HT-29 (cell line): ENCODE measurements around the gene AKAP9. TPM values are rescaled to one million over a fixed set of nuclear protein-coding genes. Genes with fewer than 3 reads are reported as not detected.
"Not testable (repeated sequence)": the region's sequence is repeated elsewhere in the genome, so short reads cannot be mapped to it uniquely, and the experiment has no call there.

Source experiments
- DNase-seq: peaks from one replicate; pipeline ENCODE4 v3.0.0-alpha.2; 2015; ENCODE audit warnings: low spot score
- total RNA-seq: library from RNA; depleted of rRNA; stranded (reverse); fragments of >200 nt; shearing (Covaris generic); gene quantifications from 2 replicates; pipeline ENCODE4 v1.2.3, GENCODE V29; 2014

The AKAP9 gene
- total RNA-seq, 1 experiment from 2014 or later: 30.2 TPM

- no peak for DNase-seq
Measured at GRCh38 chr7:91945476-91945875, 4.8 kb downstream of the AKAP9 start.

- DNase-seq: no peak
Measured at GRCh38 chr7:91946549-91946948, 5.9 kb downstream of the AKAP9 start.

GRCh38 chr7:91947948-91948347 is 7.3 kb downstream of the AKAP9 start:
- no peak for DNase-seq

- no peak for DNase-seq
Measured at GRCh38 chr7:91949221-91950009, 8.8 kb downstream of the AKAP9 start.

GRCh38 chr7:91953618-91954017 is 13.0 kb downstream of the AKAP9 start:
- DNase-seq: peak; percentile 42

- not testable (repeated sequence) for DNase-seq
Measured at GRCh38 chr7:91956464-91956863, 15.8 kb downstream of the AKAP9 start.

GRCh38 chr7:91957232-91957631 is 16.6 kb downstream of the AKAP9 start:
- no peak for DNase-seq

- no peak for DNase-seq
Measured at GRCh38 chr7:91957823-91958222, 17.2 kb downstream of the AKAP9 start.

GRCh38 chr7:91959023-91959422 is 18.4 kb downstream of the AKAP9 start:
- no peak for DNase-seq

- DNase-seq: no peak
Measured at GRCh38 chr7:91961816-91962215, 21.2 kb downstream of the AKAP9 start.

- DNase-seq: no peak
Measured at GRCh38 chr7:91962419-91962818, 21.8 kb downstream of the AKAP9 start.

- DNase-seq: not testable (repeated sequence)
Measured at GRCh38 chr7:91967513-91967912, 26.9 kb downstream of the AKAP9 start.

GRCh38 chr7:91973639-91974038 is 33.0 kb downstream of the AKAP9 start:
- DNase-seq: no peak

GRCh38 chr7:91974066-91974465 is 33.4 kb downstream of the AKAP9 start:
- no peak for DNase-seq

GRCh38 chr7:91976743-91977142 is 36.1 kb downstream of the AKAP9 start:
- no peak for DNase-seq

GRCh38 chr7:91979590-91979989 is 38.9 kb downstream of the AKAP9 start:
- no peak for DNase-seq

GRCh38 chr7:91982352-91982751 is 41.7 kb downstream of the AKAP9 start:
- not testable (repeated sequence) for DNase-seq

GRCh38 chr7:91988213-91988612 is 47.6 kb downstream of the AKAP9 start:
- no peak for DNase-seq

GRCh38 chr7:91993976-91994375 is 53.3 kb downstream of the AKAP9 start:
- no peak for DNase-seq

- DNase-seq: no peak
Measured at GRCh38 chr7:91995391-91996105, 54.9 kb downstream of the AKAP9 start.

GRCh38 chr7:91999631-92000565 is 59.2 kb downstream of the AKAP9 start:
- DNase-seq: no peak

- no peak for DNase-seq
Measured at GRCh38 chr7:92002720-92003119, 62.1 kb downstream of the AKAP9 start.
